Lower lobe of right lung (tissue), 2 donors: Measurements from ENCODE around the gene DNAAF5. TPM values are rescaled to one million over a fixed set of nuclear protein-coding genes. Genes with fewer than 3 reads are reported as not detected.
A peak's percentile ranks its signal among the peaks of the same experiment; 100 is the strongest.

Experiments used
- ATAC-seq, 2 donors: fragments of 200-7000 bp; cut with Tn5 transposase; one replicate each; pipeline ENCODE4 v1.9.1; 2020 to 2022; ENCODE audit warnings: mild to moderate bottlenecking in 2 of 2, moderate library complexity in 2 of 2
- DNase-seq: peaks from one replicate; pipeline ENCODE4 v3.0.0-alpha.2; 2020
- H3K27ac ChIP-seq: fragments of 200-600 bp; one replicate; pipeline ENCODE4 v1.8.0; 2022
- H3K27me3 ChIP-seq: fragments of 200-600 bp; one replicate; pipeline ENCODE4 v1.8.0; 2022; ENCODE audit warnings: low read depth
- H3K36me3 ChIP-seq: fragments of 200-600 bp; one replicate; pipeline ENCODE4 v1.8.0; 2022; ENCODE audit warnings: mild to moderate bottlenecking
- H3K4me1 ChIP-seq: fragments of 200-600 bp; one replicate; pipeline ENCODE4 v1.8.0; 2022
- H3K4me3 ChIP-seq: fragments of 200-600 bp; one replicate; pipeline ENCODE4 v1.8.0; 2022; ENCODE audit warnings: mild to moderate bottlenecking
- H3K9me3 ChIP-seq: fragments of 200-600 bp; one replicate; pipeline ENCODE4 v1.8.0; 2022
- intact Hi-C: fragments of 100-400 bp; cut with DNase I; formaldehyde crosslinking; loops from one replicate; pipeline ENCODE4 v1.11.0; 2022
- total RNA-seq: library from RNA; stranded (reverse); fragmentation: NEBNext Ultra II Directional; extraction: Animal tissue kit (Norgen Biotek cat#: 25700); gene quantifications from one replicate; pipeline ENCODE4 v1.2.1, GENCODE V29; 2021
- TF ChIP-seq, protein P1 (sequence below): fragments of 200-600 bp; IDR thresholded peaks from one replicate; pipeline ENCODE4 v1.8.0; 2022; ENCODE audit warnings: antibody characterized with exemption, mild to moderate bottlenecking
- donor health status: DM: no; HTN: yes; CAD: no; lungs with severe emphysema.

The DNAAF5 gene
- total RNA-seq, 1 donor from 2014 or later: 22.4 TPM

DNA sequence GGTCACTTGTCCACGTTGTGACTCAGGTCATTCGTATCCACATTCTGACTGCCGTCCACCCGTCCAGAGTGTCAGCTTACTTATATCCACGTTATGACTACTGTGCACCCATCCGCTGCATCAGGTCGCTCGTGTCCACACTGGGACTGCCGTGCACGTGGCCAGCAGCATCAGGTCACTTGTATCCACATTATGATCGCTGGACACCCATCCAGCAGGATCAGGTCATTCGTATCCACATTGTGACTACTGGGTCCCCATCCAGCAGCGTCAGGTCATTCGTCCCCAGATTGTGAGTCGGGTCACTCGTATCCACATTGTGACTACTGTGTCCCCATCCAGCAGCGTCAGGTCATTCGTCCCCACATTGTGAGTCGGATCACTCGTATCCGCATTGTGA lies 58.5 kb downstream of the DNAAF5 start:
- intact Hi-C loops: no loop called here

DNA sequence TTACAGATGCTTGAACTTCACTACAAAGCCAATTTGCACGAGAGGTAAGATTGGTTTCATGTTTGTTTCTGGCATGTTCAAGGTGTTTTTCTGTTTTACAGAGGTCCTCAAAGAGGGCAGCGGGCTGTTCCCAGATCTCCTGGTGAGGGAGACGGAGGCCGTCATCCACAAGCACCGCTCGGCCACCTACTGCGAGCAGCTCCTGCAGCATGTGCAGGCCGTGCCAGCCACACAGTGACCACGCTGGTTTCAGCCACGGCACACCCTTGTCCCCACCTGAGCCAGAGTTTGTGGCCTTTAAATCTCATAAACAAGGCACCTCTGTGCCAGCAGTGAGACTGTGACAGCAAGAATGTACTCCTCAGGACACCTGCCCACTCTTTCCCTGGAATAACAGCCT lies 58.9 kb downstream of the DNAAF5 start:
- no peaks in the 10 kb centered on the region for H3K4me1 ChIP-seq
- TF ChIP-seq, protein P1, sequence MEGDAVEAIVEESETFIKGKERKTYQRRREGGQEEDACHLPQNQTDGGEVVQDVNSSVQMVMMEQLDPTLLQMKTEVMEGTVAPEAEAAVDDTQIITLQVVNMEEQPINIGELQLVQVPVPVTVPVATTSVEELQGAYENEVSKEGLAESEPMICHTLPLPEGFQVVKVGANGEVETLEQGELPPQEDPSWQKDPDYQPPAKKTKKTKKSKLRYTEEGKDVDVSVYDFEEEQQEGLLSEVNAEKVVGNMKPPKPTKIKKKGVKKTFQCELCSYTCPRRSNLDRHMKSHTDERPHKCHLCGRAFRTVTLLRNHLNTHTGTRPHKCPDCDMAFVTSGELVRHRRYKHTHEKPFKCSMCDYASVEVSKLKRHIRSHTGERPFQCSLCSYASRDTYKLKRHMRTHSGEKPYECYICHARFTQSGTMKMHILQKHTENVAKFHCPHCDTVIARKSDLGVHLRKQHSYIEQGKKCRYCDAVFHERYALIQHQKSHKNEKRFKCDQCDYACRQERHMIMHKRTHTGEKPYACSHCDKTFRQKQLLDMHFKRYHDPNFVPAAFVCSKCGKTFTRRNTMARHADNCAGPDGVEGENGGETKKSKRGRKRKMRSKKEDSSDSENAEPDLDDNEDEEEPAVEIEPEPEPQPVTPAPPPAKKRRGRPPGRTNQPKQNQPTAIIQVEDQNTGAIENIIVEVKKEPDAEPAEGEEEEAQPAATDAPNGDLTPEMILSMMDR: no peak
- peaks cover 33% of the 10 kb centered on the region for H3K36me3 ChIP-seq
- DNase-seq (no peak), ATAC-seq (no peak)
- H3K27me3 ChIP-seq: no peaks in the 10 kb centered on the region
- no peak overlapping the region for H3K27ac ChIP-seq
- no peaks in the 10 kb centered on the region for H3K9me3 ChIP-seq
- H3K4me3 ChIP-seq: no peak overlapping the region
- intact Hi-C loops: no loop called here

More for the DNA sequence above, 58.5 kb downstream of the DNAAF5 start:
- Histone ChIP-seq H3K4me1 (no peaks in the 10 kb centered on the region), H3K36me3 (peaks cover 38% of the 10 kb centered on the region), H3K9me3 (no peaks in the 10 kb centered on the region), H3K4me3 (no peak overlapping the region), H3K27me3 (no peaks in the 10 kb centered on the region), H3K27ac (no peak overlapping the region)
- ATAC-seq: no peak
- TF ChIP-seq, protein P1: no peak
- DNase-seq: no peak

DNA sequence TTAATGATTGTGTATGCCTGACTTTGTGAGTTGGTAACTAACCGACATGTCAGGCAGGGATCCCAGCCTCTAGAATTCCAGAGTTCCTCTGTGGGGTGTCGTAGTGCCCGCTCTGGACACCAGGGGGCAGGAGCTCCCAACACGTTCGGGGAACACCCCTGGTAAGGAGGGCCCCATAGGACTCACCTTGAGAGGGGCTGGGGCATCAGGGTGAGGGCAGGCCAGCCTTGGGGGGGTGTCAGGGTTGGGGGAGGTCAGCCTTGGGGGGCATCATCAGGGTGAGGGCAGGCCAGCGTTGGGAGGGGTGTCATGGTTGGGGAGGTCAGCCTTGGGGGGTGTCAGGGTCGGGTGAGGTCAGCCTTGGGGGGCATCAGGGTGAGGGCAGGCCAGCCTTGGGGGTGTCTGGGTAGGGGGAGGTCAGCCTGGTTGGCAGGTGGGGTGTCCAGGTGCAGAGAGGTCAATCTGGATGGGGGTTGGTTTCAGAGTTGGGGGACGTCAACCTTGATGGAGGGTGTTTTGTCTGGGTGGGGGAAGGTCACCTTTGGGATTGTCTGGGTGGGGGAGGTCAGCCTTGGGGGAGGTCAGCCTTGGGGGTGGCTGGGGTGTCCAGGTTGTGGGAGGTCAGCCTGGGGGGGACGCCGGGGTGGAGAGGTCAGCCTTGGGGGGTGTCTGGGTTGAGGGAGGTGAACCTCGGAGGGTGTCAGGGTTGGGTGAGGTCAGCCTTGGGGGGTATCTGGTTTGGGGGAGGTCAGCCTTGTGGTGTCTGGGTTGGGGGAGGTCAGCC lies 60.2 kb downstream of the DNAAF5 start:
- H3K9me3 ChIP-seq: no peaks in the 10 kb centered on the region
- no peak overlapping the region for H3K27ac ChIP-seq
- ATAC-seq: peak; percentile 89 to 93
- H3K36me3 ChIP-seq: peaks cover 30% of the 10 kb centered on the region
- TF ChIP-seq, protein P1: peak; percentile 84
- no peak overlapping the region for H3K4me3 ChIP-seq
- DNase-seq: peak; percentile 72
- no peaks in the 10 kb centered on the region for H3K27me3 ChIP-seq
- intact Hi-C loops: no loop called here
- no peaks in the 10 kb centered on the region for H3K4me1 ChIP-seq

DNA sequence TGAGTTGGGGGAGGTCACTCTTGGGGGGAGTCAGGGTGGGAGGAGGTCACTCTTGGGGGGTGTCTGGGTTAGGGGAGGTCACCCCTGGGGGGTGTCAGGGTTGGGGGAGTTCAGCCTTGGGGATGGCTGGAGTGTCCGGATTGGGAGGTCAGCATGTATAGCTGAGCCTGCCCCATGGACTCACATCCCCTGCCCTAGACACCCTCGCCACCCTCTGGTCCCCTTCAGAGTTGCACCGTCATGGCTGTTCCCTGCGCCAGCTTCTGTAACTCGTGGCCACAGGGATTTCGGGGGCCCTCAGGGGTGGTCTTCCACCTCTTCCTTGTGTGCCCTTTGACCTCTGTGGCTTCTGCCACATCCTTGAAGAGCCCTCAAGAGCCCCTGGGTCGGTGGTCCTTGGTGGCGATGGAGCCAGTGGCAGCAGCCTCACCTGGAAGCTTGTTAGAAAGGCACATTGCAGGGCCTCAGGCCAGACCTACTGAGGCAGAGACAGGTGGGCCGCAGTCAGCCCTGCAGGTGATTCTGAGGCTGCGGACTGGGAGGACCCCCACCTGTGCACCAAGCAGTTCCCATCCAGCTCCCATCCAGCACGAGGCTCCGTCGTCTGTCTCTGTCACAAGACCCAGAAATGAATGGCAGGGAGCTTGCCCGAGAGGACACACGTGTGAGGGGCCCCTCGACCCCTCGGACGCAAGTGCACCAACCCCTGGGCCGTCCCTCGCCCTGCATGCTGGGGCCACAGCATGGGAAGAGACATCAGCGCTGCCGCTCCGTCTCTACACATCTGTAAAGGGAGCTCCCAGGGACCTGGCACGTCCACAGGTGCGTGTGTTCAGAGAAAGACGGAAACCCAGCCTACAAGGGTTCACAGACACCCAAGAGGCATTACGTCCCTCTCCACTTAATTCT lies 61.1 kb downstream of the DNAAF5 start:
- DNase-seq: no peak

DNA sequence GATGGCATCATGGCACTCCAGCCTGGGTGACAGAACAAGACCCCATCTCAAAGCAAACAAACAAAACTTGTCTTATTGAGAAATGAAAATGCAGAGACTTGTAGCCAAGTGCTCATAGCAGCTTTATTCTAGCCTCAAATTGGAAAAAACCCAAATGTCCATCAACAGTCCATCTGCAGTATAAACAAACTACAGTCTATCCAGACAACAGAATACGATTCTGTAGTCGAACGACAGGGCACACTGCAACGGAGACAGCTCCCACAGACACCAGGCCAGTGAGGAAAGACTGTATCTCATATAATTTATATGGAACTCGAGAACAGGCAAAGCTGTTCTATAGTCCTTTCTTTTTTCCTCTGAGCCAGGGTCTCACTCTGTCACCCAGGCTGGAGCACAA lies 65.0 kb downstream of the DNAAF5 start:
- Histone ChIP-seq H3K4me1 (no peaks in the 10 kb centered on the region), H3K4me3 (no peak overlapping the region), H3K9me3 (no peaks in the 10 kb centered on the region), H3K36me3 (no peaks in the 10 kb centered on the region), H3K27ac (no peak overlapping the region), H3K27me3 (no peaks in the 10 kb centered on the region)
- ATAC-seq: no peak
- intact Hi-C loops: no loop called here
- TF ChIP-seq, protein P1: no peak
- no peak for DNase-seq

More for the DNA sequence above, 61.1 kb downstream of the DNAAF5 start:
- H3K27ac ChIP-seq: no peak overlapping the region
- intact Hi-C loops: no loop called here
- no peaks in the 10 kb centered on the region for H3K4me1 ChIP-seq
- peaks cover 28% of the 10 kb centered on the region for H3K36me3 ChIP-seq
- H3K9me3 ChIP-seq: no peaks in the 10 kb centered on the region
- TF ChIP-seq, protein P1: no peak
- no peak overlapping the region for H3K4me3 ChIP-seq
- ATAC-seq: no peak
- H3K27me3 ChIP-seq: no peaks in the 10 kb centered on the region
